GM12878 (cell line): ENCODE measurements around the gene LTBP3. TPM values are rescaled to one million over a fixed set of nuclear protein-coding genes. Genes with fewer than 3 reads are reported as not detected.

Experiments
- CEBPZ ChIP-seq: fragments of 150-350 bp; IDR thresholded peaks from 2 replicates; pipeline ENCODE4 v1.6.1; 2016; ENCODE audit warnings: low read depth, low read length
- CHD4 ChIP-seq: fragments of 200-600 bp; sonication (generic); IDR thresholded peaks from 2 replicates; pipeline ENCODE4 v1.6.1; 2016; ENCODE audit warnings: mild to moderate bottlenecking
- KLF5 ChIP-seq: fragments of 450-650 bp; IDR thresholded peaks from 2 replicates; pipeline ENCODE4 v1.6.1; 2014; ENCODE audit warnings: mild to moderate bottlenecking; ENCODE audit not compliant: partially characterized antibody
- LARP7 ChIP-seq: fragments of 450-650 bp; IDR thresholded peaks from 2 replicates; pipeline ENCODE4 v1.6.1; 2017; ENCODE audit warnings: mild to moderate bottlenecking
- SUPT20H ChIP-seq: IDR thresholded peaks from 2 replicates; pipeline ENCODE4 v1.6.1; 2011; ENCODE audit warnings: low read depth, mild to moderate bottlenecking, low read length, moderate library complexity, borderline replicate concordance; ENCODE audit not compliant: control insufficient read depth
- TCF3 ChIP-seq: IDR thresholded peaks from 2 replicates; pipeline ENCODE4 v1.6.1; 2012; ENCODE audit warnings: low read depth, mild to moderate bottlenecking, low read length, borderline replicate concordance; ENCODE audit not compliant: insufficient read depth
- ZBED1 ChIP-seq: IDR thresholded peaks from 2 replicates; pipeline ENCODE4 v1.6.1; 2016; ENCODE audit warnings: borderline replicate concordance
- ZNF274 ChIP-seq: IDR thresholded peaks from one replicate; pipeline ENCODE4 v1.8.0; 2011; ENCODE audit not compliant: insufficient read length, insufficient read depth
- polyA plus RNA-seq, 11 experiments: library from polyadenylated mRNA; depleted of rRNA in 4 of 11; unstranded in 6 of 11; stranded (reverse) in 5 of 11; fragments of >200 nt; fragmentation: Nextera tagmentation in 4 of 11; fragmentation: Illumina TruSeq in 1 of 11; extraction: Ambion mirVana in 4 of 11; extraction: Trizol in 1 of 11; gene quantifications; 1 replicate in 1 of 11; 2 replicates in 10 of 11; pipeline versions ENCODE4 v1.2.1 to v1.2.3, GENCODE V29; 2011 to 2016; ENCODE audit warnings: inconsistent platforms in 2 of 11, missing spikeins in 2 of 11, low read depth in 1 of 11
- total RNA-seq, 4 experiments: library from RNA; depleted of rRNA in 3 of 4; stranded (reverse); fragments of >200 nt in 3 of 4; fragmentation: Illumina TruSeq in 1 of 4; extraction: Trizol in 1 of 4; gene quantifications; 2 replicates each; pipeline versions ENCODE4 v1.2.1 to v1.2.3, GENCODE V29; 2013 to 2021

The LTBP3 gene
- total and polyA plus RNA-seq, 10 of the 15 experiments (the other 5 are each of a cell fraction or from before 2014, with no cell fraction given): 2.2 to 12.2 (median 6.2) TPM; not detected in 2

- TF ChIP-seq CEBPZ (peak; percentile 13; the same call in 1 of the 2 replicates), KLF5 (no peak), ZNF274 (no peak), CHD4 (no peak), ZBED1 (peak; percentile 12; the same call in 1 of the 2 replicates), SUPT20H (no peak), LARP7 (0 out of 2 replicates have a peak, but pooled peaks have one; percentile 40), TCF3 (peak; percentile 38; the same call in 1 of the 2 replicates)
Measured at GRCh38 chr11:65505466-65506289, 52.5 kb downstream of the LTBP3 start (continued).
